Pancreas (tissue), 10 donors: ENCODE data around the gene WDR5. TPM values are rescaled to one million over a fixed set of nuclear protein-coding genes. Genes with fewer than 3 reads are reported as not detected.

Source experiments
- ATAC-seq, 4 donors: fragments of 200-7000 bp; cut with Tn5 transposase; one replicate each; pipeline versions ENCODE4 v1.8.0 to v1.9.1; 2020; ENCODE audit warnings: mild to moderate bottlenecking in 4 of 4, moderate library complexity in 4 of 4
- DNase-seq, 6 donors: peaks; one replicate each; pipeline ENCODE4 v3.0.0-alpha.2; 2020
- FAIRE-seq: peaks from 2 replicates; lab custom pipeline; 2012; peaks lifted over from hg19 to GRCh38; lab: Jason Lieb, UNC
- H3K27ac ChIP-seq, 4 donors: fragments of 200-600 bp; sonication (generic); 1 replicate in 3 of 4; 2 replicates in 1 of 4; pipeline versions ENCODE4 v1.5.0 to v1.8.0; 2020
- H3K27me3 ChIP-seq, 4 donors: fragments of 200-600 bp; one replicate each; pipeline ENCODE4 v1.8.0; 2021
- H3K36me3 ChIP-seq, 3 donors: fragments of 200-600 bp; sonication (generic) in 1 of 3; one replicate each; pipeline versions ENCODE4 v1.5.0 to v1.8.0; 2020 to 2021
- H3K4me1 ChIP-seq, 3 donors: fragments of 200-600 bp; one replicate each; pipeline ENCODE4 v1.8.0; 2021
- H3K4me3 ChIP-seq, 4 donors: fragments of 200-600 bp; sonication (generic) in 2 of 4; one replicate each; pipeline versions ENCODE4 v1.5.0 to v1.8.0; 2020 to 2021
- H3K9me3 ChIP-seq, 4 donors: fragments of 200-600 bp; one replicate each; pipeline ENCODE4 v1.8.0; 2021
- WGBS, 2 donors: extraction: QIAGEN DNeasy Blood & Tissue Kit; methylation state at CpG; one replicate each; pipeline ENCODE4 v1.1.7; 2013; 5-methylcytosine and 5-hydroxymethylcytosine counted together
- intact Hi-C, 3 donors: fragments of 100-400 bp; cut with DNase I; formaldehyde crosslinking; loops; one replicate each; pipeline versions ENCODE4 v1.11.1 to v1.14.2; 2022
- polyA plus RNA-seq, 2 donors: library from polyadenylated mRNA; stranded (reverse); fragments of 200-250 nt; gene quantifications; one replicate each; pipeline ENCODE4 v1.2.3, GENCODE V29; 2013
- total RNA-seq, 6 donors: library from RNA; stranded (reverse); fragmentation: NEBNext Ultra II Directional in 4 of 6; extraction: Animal tissue kit (Norgen Biotek cat#: 25700) in 4 of 6; gene quantifications; one replicate each; pipeline versions ENCODE4 v1.2.1 to v1.2.4, GENCODE V29; 2021 to 2023
- TF ChIP-seq, protein P1 (sequence below), 4 donors: fragments of 200-600 bp; sonication (generic) in 3 of 4; IDR thresholded peaks; one replicate each; pipeline versions ENCODE4 v1.5.0 to v1.8.0; 2021; ENCODE audit warnings: antibody characterized with exemption in 4 of 4
- donor health status: healthy with polysubstance abuse.
- donor health status: DM: no; HTN: no; CAD: no; lungs with moderate emphysema.
- donor health status: DM: no; HTN: no; CAD: no.
- donor health status: control.
- donor health status: control.
- donor health status: Bipolar disorder and iron deficiency.
- donor health status: DM: yes; HTN: yes; CAD: no.
- donor health status: DM: no; HTN: no; CAD: no.
- donor health status: DM: no; HTN: no; CAD: no.
- donor health status: DM: yes; HTN: yes; CAD: no.

The WDR5 gene
- total and polyA plus RNA-seq, 8 donors, result 14.0 to 26.1 (median 16.5) TPM

DNA sequence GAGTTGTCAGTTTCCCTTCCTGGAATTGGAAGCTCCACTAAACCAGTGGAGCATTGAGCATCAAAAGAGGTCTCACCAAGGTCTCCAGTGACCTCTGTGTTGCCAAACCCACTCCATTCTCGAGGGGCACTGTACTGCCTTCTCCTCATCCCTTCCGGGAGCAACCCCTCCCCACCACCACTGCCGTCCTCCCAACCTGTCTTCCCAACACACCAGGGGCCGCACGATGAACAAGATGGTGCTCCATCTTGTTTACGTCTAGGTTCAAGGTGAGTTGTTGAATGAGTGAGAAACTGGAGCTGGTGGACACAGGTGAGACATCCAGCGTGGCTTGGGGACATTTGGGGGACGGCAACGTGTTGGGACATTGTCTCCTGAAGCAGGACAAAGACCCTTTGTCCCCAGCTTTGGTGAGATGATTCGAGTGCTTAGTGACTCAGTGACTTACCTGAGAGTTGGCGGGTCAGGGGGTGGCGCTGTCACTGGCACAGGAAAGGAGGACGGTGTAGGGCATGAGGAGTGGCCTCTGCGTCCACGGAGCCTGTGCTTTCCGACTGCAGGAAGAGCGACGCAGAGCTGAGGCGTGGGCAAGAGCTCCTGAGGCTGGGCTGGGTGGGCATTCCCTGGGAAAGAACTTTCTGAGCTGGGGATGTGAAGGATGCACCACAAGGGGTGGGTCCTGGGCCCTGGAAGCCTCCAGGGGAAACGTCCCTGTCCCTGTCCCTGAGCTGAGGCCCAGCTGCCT lies 73.3 kb downstream of the WDR5 start:
- TF ChIP-seq, protein P1, sequence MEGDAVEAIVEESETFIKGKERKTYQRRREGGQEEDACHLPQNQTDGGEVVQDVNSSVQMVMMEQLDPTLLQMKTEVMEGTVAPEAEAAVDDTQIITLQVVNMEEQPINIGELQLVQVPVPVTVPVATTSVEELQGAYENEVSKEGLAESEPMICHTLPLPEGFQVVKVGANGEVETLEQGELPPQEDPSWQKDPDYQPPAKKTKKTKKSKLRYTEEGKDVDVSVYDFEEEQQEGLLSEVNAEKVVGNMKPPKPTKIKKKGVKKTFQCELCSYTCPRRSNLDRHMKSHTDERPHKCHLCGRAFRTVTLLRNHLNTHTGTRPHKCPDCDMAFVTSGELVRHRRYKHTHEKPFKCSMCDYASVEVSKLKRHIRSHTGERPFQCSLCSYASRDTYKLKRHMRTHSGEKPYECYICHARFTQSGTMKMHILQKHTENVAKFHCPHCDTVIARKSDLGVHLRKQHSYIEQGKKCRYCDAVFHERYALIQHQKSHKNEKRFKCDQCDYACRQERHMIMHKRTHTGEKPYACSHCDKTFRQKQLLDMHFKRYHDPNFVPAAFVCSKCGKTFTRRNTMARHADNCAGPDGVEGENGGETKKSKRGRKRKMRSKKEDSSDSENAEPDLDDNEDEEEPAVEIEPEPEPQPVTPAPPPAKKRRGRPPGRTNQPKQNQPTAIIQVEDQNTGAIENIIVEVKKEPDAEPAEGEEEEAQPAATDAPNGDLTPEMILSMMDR (IDR thresholded peaks at IDR 0.05), result no peak
- H3K9me3 ChIP-seq, result no peaks in the 10 kb centered on the region
- ATAC-seq (no peak), FAIRE-seq (no peak), DNase-seq (peak in 3 of 6 donors; percentile 9 to 40 (median 32))
- 68 to 78% methylated on average over 20 of the region's 20 CpGs for WGBS, 2 donors
- H3K27ac ChIP-seq, result no peak overlapping the region
- no peaks in the 10 kb centered on the region for H3K27me3 ChIP-seq
- no peaks in the 10 kb centered on the region for H3K4me1 ChIP-seq
- H3K36me3 ChIP-seq, result no peaks in the 10 kb centered on the region
- intact Hi-C loops, result no loop called here
- no peak overlapping the region for H3K4me3 ChIP-seq

Other genes starting within 250 kb of the WDR5 start
- 10 to 100 TPM; 25.7 to 41.0 (median 34.4) TPM for gene VAV2, start 143.8 kb upstream of the WDR5 start, total RNA-seq
- 10 to 100 TPM; 20.5 to 35.1 TPM for gene VAV2, start 143.8 kb upstream of the WDR5 start, polyA plus RNA-seq
- 10 to 100 TPM in 1 of 6 donors, 1 to 10 TPM in 5; 6.0 to 12.5 (median 7.3) TPM for gene BRD3OS, start 110.6 kb upstream of the WDR5 start, total RNA-seq
- gene BRD3OS, start 110.6 kb upstream of the WDR5 start, polyA plus RNA-seq, result 1 to 10 TPM; 4.8 to 9.8 TPM
- gene BRD3, start 68.1 kb upstream of the WDR5 start, total RNA-seq, result 10 to 100 TPM; 14.4 to 36.3 (median 17.2) TPM
- 1 to 10 TPM; 8.8 to 9.0 TPM for gene BRD3, start 68.1 kb upstream of the WDR5 start, polyA plus RNA-seq
- gene RNU6ATAC, start 28.5 kb downstream of the WDR5 start, total RNA-seq, result 10 to 100 TPM; 17.0 to 91.5 (median 64.8) TPM
- not detected for gene RNU6ATAC, start 28.5 kb downstream of the WDR5 start, polyA plus RNA-seq
- gene RXRA, start 190.4 kb downstream of the WDR5 start, total RNA-seq, result 10 to 100 TPM; 20.2 to 34.1 (median 22.9) TPM
- 10 to 100 TPM; 22.4 to 35.1 TPM for gene RXRA, start 190.4 kb downstream of the WDR5 start, polyA plus RNA-seq